Heart left ventricle (tissue), 13 donors: ENCODE data around the gene PRPF8.

Source experiments
- POLR2A ChIP-seq, 2 donors: fragments of 450-650 bp; IDR thresholded peaks; one replicate each; pipeline ENCODE4 v1.6.1; 2017; ENCODE audit warnings: antibody characterized with exemption in 2 of 2, mild to moderate bottlenecking in 2 of 2, moderate library complexity in 2 of 2
- TF ChIP-seq, protein P1 (sequence below), 12 donors: fragments of 200-600 bp; sonication (generic) in 4 of 12; IDR thresholded peaks; one replicate each; pipeline versions ENCODE4 v1.5.0 to v1.8.0; 2018 to 2022; ENCODE audit warnings: antibody characterized with exemption in 12 of 12, mild to moderate bottlenecking in 5 of 12
- donor health status: ischemic (EF 13 %, LVEDD 7.1; RV severe dilation, severe dysfunction).
- donor health status: DM: no; HTN: yes; CAD: no.
- donor health status: DM: no; HTN: no; CAD: no.
- donor health status: ischemic (EF 25% LVEDD 6.9; RV normal size, moderate dysfunction).
- donor health status: ischemic (EF 25% LVEDD 5.7; RV mildly dilated, moderate dysfunction).
- donor health status: ischemic (EF 35%, LVEDD 5.7; RV mildly dilated, moderate dysfunction).
- donor health status: nonischemic (EF 11% LVEDD 7.7; RV severe dilation, severe dysfunction).
- donor health status: DM: yes; HTN: yes; CAD: no.
- donor health status: PGD.
- donor health status: ischemic (EF 29% LVEDD 5.4; RV normal size, mild dysfunction).
- donor health status: nonischemic (EF 23%, LVEDD 6.1; RV moderate dilation, normal function).

DNA sequence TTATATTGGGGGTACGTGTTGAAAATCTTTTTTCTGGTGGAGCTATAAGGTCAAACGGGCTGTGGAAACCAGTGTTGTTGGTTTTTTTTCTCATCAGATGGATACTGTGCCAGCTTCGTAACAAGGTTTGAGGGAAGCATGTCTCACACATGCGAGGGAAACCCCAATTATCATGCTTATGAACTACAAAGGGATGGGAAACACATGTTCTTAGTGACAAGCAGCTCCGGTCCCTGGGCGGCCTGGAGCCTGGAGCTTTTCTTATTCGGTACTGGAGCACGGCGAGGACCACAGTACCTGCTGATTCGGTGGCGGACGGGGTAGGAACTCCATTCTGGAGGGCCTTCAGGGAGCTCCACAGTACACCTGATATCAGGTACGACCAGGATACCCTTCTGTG, 68.6 kb downstream of the PRPF8 start:
- TF ChIP-seq, protein P1, sequence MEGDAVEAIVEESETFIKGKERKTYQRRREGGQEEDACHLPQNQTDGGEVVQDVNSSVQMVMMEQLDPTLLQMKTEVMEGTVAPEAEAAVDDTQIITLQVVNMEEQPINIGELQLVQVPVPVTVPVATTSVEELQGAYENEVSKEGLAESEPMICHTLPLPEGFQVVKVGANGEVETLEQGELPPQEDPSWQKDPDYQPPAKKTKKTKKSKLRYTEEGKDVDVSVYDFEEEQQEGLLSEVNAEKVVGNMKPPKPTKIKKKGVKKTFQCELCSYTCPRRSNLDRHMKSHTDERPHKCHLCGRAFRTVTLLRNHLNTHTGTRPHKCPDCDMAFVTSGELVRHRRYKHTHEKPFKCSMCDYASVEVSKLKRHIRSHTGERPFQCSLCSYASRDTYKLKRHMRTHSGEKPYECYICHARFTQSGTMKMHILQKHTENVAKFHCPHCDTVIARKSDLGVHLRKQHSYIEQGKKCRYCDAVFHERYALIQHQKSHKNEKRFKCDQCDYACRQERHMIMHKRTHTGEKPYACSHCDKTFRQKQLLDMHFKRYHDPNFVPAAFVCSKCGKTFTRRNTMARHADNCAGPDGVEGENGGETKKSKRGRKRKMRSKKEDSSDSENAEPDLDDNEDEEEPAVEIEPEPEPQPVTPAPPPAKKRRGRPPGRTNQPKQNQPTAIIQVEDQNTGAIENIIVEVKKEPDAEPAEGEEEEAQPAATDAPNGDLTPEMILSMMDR (IDR thresholded peaks at IDR 0.05): no peak
- TF ChIP-seq POLR2A (IDR thresholded peaks at IDR 0.05): no peak
